Panc1 (cell line): Measurements from ENCODE around the gene LHPP.

Source experiments
- POLR2AphosphoS5 ChIP-seq: IDR thresholded peaks from 2 replicates; pipeline ENCODE4 v1.6.1; 2012; ENCODE audit warnings: mild to moderate bottlenecking, low read depth, low read length, moderate library complexity
- SIN3A ChIP-seq: IDR thresholded peaks from 2 replicates; pipeline ENCODE4 v1.6.1; 2012; ENCODE audit warnings: low read depth, mild to moderate bottlenecking, low read length, moderate library complexity, borderline replicate concordance; ENCODE audit not compliant: insufficient read depth
- TF ChIP-seq, protein P1 (sequence below): fragments of 450-650 bp; IDR thresholded peaks from 2 replicates; pipeline ENCODE4 v1.5.1; 2017; ENCODE audit warnings: mild to moderate bottlenecking
- TF ChIP-seq, protein P2 (sequence below), 2 experiments: IDR thresholded peaks; 2 replicates each; pipeline ENCODE4 v1.6.1; 2011 to 2012; ENCODE audit warnings: low read depth in 2 of 2, control low read depth in 1 of 2, low read length in 1 of 2, mild to moderate bottlenecking in 1 of 2, moderate library complexity in 1 of 2; ENCODE audit not compliant: insufficient read depth in 1 of 2

DNA sequence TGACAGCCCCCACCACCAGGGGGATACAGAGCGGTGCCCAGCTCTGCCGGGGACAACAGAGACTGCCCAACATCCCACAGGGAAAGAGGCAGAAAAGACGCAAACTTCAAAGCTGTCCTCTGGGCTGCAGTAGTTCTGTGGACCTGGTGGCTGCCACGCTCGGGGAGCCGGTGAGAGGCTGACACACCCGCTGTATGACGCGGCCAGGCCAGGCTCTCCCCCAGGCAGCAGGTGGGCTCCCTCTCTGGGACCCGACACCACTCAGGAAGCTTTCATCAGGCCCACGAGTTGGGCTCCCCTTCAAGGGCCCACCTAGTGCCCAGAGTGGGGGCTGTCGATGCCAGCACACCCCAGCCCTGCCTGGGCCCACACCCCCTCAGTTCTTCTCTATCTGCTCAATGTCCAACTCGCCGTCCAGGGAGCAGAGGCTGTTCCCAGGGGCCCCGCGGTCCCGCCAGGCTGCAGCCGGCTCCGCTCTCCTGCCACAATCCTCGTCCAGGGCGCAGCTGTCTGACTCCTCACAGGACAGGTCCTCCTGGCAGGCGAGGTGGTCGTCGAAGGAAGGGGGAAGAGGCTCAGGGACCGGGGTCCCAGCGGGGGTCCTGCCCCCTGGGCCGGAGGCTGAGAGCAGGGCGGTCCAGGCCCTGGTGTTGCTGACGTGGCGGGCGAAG lies 161.4 kb downstream of the LHPP start:
- TF ChIP-seq SIN3A (no peak), POLR2AphosphoS5 (no peak)
- TF ChIP-seq, protein P1, sequence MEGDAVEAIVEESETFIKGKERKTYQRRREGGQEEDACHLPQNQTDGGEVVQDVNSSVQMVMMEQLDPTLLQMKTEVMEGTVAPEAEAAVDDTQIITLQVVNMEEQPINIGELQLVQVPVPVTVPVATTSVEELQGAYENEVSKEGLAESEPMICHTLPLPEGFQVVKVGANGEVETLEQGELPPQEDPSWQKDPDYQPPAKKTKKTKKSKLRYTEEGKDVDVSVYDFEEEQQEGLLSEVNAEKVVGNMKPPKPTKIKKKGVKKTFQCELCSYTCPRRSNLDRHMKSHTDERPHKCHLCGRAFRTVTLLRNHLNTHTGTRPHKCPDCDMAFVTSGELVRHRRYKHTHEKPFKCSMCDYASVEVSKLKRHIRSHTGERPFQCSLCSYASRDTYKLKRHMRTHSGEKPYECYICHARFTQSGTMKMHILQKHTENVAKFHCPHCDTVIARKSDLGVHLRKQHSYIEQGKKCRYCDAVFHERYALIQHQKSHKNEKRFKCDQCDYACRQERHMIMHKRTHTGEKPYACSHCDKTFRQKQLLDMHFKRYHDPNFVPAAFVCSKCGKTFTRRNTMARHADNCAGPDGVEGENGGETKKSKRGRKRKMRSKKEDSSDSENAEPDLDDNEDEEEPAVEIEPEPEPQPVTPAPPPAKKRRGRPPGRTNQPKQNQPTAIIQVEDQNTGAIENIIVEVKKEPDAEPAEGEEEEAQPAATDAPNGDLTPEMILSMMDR, result no peak
- TF ChIP-seq, protein P2, sequence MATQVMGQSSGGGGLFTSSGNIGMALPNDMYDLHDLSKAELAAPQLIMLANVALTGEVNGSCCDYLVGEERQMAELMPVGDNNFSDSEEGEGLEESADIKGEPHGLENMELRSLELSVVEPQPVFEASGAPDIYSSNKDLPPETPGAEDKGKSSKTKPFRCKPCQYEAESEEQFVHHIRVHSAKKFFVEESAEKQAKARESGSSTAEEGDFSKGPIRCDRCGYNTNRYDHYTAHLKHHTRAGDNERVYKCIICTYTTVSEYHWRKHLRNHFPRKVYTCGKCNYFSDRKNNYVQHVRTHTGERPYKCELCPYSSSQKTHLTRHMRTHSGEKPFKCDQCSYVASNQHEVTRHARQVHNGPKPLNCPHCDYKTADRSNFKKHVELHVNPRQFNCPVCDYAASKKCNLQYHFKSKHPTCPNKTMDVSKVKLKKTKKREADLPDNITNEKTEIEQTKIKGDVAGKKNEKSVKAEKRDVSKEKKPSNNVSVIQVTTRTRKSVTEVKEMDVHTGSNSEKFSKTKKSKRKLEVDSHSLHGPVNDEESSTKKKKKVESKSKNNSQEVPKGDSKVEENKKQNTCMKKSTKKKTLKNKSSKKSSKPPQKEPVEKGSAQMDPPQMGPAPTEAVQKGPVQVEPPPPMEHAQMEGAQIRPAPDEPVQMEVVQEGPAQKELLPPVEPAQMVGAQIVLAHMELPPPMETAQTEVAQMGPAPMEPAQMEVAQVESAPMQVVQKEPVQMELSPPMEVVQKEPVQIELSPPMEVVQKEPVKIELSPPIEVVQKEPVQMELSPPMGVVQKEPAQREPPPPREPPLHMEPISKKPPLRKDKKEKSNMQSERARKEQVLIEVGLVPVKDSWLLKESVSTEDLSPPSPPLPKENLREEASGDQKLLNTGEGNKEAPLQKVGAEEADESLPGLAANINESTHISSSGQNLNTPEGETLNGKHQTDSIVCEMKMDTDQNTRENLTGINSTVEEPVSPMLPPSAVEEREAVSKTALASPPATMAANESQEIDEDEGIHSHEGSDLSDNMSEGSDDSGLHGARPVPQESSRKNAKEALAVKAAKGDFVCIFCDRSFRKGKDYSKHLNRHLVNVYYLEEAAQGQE (IDR thresholded peaks at IDR 0.05; ENCODE audit: insufficient read depth in 1 of 2, low read depth in 2 of 2, low read length in 1 of 2), result no peak
